GM23338 (cell line): ENCODE results near the gene ST3GAL2. TPM values are rescaled to one million over a fixed set of nuclear protein-coding genes. Genes with fewer than 3 reads are reported as not detected.
"Not testable (repeated sequence)": the region's sequence is repeated elsewhere in the genome, so short reads cannot be mapped to it uniquely, and the experiment has no call there.

Experiments
- ATAC-seq: fragments of 200-7000 bp; cut with Tn5 transposase; 3 replicates; pipeline ENCODE4 v1.9.1; 2020
- DNase-seq: peaks from one replicate; pipeline ENCODE4 v3.0.0-alpha.2; 2015; ENCODE audit warnings: low spot score
- H2AFZ ChIP-seq: fragments of 200-600 bp; sonication (generic); 2 replicates; pipeline ENCODE4 v1.8.0; 2016; ENCODE audit warnings: antibody characterized with exemption, mild to moderate bottlenecking, moderate library complexity
- H3F3A ChIP-seq: fragments of 200-600 bp; sonication (generic); replicated peaks from 2 replicates; pipeline ENCODE4 v1.8.0; 2017; ENCODE audit warnings: antibody characterized with exemption, mixed run types, low read depth
- H3K27ac ChIP-seq: fragments of 200-600 bp; sonication (generic); 2 replicates; pipeline ENCODE4 v1.6.1; 2016; ENCODE audit warnings: low read depth
- H3K27me3 ChIP-seq: fragments of 200-600 bp; sonication (generic); 2 replicates; pipeline ENCODE4 v1.8.0; 2016; ENCODE audit warnings: mild to moderate bottlenecking, mixed run types, moderate library complexity; ENCODE audit not compliant: insufficient read depth
- H3K36me3 ChIP-seq: fragments of 200-600 bp; sonication (generic); 2 replicates; pipeline ENCODE4 v1.8.0; 2016; ENCODE audit warnings: mild to moderate bottlenecking; ENCODE audit not compliant: insufficient read depth
- H3K4me1 ChIP-seq: fragments of 200-600 bp; sonication (generic); 2 replicates; pipeline ENCODE4 v1.8.0; 2016; ENCODE audit warnings: mild to moderate bottlenecking, moderate library complexity; ENCODE audit not compliant: insufficient read depth
- H3K4me2 ChIP-seq: fragments of 200-600 bp; sonication (generic); 2 replicates; pipeline ENCODE4 v1.7.1; 2017; ENCODE audit warnings: mixed run types
- H3K4me3 ChIP-seq: fragments of 200-600 bp; sonication (generic); 2 replicates; pipeline ENCODE4 v1.6.1; 2016; ENCODE audit warnings: mixed run types
- H3K79me2 ChIP-seq: fragments of 200-600 bp; sonication (generic); replicated peaks from 2 replicates; pipeline ENCODE4 v1.8.0; 2017; ENCODE audit warnings: mild to moderate bottlenecking; ENCODE audit not compliant: insufficient read depth
- H3K9me2 ChIP-seq: fragments of 200-600 bp; sonication (generic); 2 replicates; pipeline ENCODE4 v1.8.0; 2017; ENCODE audit not compliant: insufficient read depth
- H4K20me1 ChIP-seq: fragments of 200-600 bp; sonication (generic); replicated peaks from 2 replicates; pipeline ENCODE4 v1.8.0; 2017; ENCODE audit warnings: mild to moderate bottlenecking; ENCODE audit not compliant: insufficient read depth
- H3K27ac Mint-ChIP-seq: 2 replicates; pipeline ENCODE4 v1.8.0; 2020; ENCODE audit warnings: inconsistent platforms, mild to moderate bottlenecking, moderate library complexity, mixed read lengths
- H3K27me3 Mint-ChIP-seq: 3 replicates; pipeline ENCODE4 v1.8.0; 2022; ENCODE audit warnings: low read depth, mild to moderate bottlenecking, moderate library complexity, mixed read lengths, inconsistent platforms; ENCODE audit not compliant: insufficient read depth, poor library complexity
- H3K36me3 Mint-ChIP-seq: 3 replicates; pipeline ENCODE4 v1.8.0; 2021; ENCODE audit warnings: low read depth, mild to moderate bottlenecking, inconsistent platforms, moderate library complexity, mixed read lengths
- H3K4me1 Mint-ChIP-seq: 3 replicates; pipeline ENCODE4 v1.8.0; 2020; ENCODE audit warnings: mild to moderate bottlenecking, inconsistent platforms, mixed read lengths
- H3K4me3 Mint-ChIP-seq: 3 replicates; pipeline ENCODE4 v1.8.0; 2021; ENCODE audit warnings: moderate library complexity, mild to moderate bottlenecking, inconsistent platforms, mixed read lengths
- H3K9me3 Mint-ChIP-seq: 3 replicates; pipeline ENCODE4 v1.8.0; 2020; ENCODE audit warnings: moderate library complexity, mild to moderate bottlenecking, inconsistent platforms, mixed read lengths
- NANOG ChIP-seq: IDR thresholded peaks from 2 replicates; pipeline ENCODE4 v1.6.1; 2016; ENCODE audit warnings: antibody characterized with exemption, borderline replicate concordance
- ZNF462 ChIP-seq: fragments of 250-450 bp; sonication (Bioruptor Pico); IDR thresholded peaks from 2 replicates; pipeline ENCODE4 v1.5.0; 2020; ENCODE audit warnings: mild to moderate bottlenecking, moderate library complexity
- polyA plus RNA-seq: library from polyadenylated mRNA; unstranded; fragments of >200 nt; fragmentation: Nextera tagmentation; extraction: Ambion mirVana; gene quantifications from 2 replicates; pipeline ENCODE4 v1.2.1, GENCODE V29; 2016
- total RNA-seq: library from RNA; depleted of rRNA; stranded (reverse); fragments of >200 nt; shearing (Covaris generic); gene quantifications from 2 replicates; pipeline ENCODE4 v1.2.3, GENCODE V29; 2014

Gene ST3GAL2
- total and polyA plus RNA-seq, 2 experiments from 2014 or later: 12.3 to 39.8 TPM

GRCh38 chr16:70453117-70453891 lies 14.4 kb upstream of the ST3GAL2 start (continued):
- TF ChIP-seq ZNF462 (CRISPR knock-in tag): no peak
- TF ChIP-seq NANOG: no peak

- H3K9me2 ChIP-seq, H3K27me3 ChIP-seq, H3K4me3 ChIP-seq, ATAC-seq, H3K4me2 ChIP-seq, H3K27ac Mint-ChIP-seq, H4K20me1 ChIP-seq, H3F3A ChIP-seq, H3K36me3 ChIP-seq, H3K27ac ChIP-seq, H3K9me3 Mint-ChIP-seq, H3K79me2 ChIP-seq, H3K36me3 Mint-ChIP-seq, H3K27me3 Mint-ChIP-seq, H2AFZ ChIP-seq, DNase-seq, H3K4me1 Mint-ChIP-seq, H3K4me3 Mint-ChIP-seq: not testable (repeated sequence)
- peaks cover 16% of the 10 kb centered on the region for H3K4me1 ChIP-seq
Measured at GRCh38 chr16:70451004-70451340, 12.1 kb upstream of the ST3GAL2 start.

- H4K20me1 ChIP-seq, H3K79me2 ChIP-seq, H3K27ac ChIP-seq, H3F3A ChIP-seq, H3K9me3 Mint-ChIP-seq, H3K4me2 ChIP-seq, ATAC-seq, H3K27me3 Mint-ChIP-seq, H3K9me2 ChIP-seq, DNase-seq, H3K4me3 Mint-ChIP-seq, H3K36me3 Mint-ChIP-seq, H3K27ac Mint-ChIP-seq, H3K4me3 ChIP-seq, H3K36me3 ChIP-seq, H3K4me1 Mint-ChIP-seq, H3K27me3 ChIP-seq: not testable (repeated sequence)
- Histone ChIP-seq H2AFZ (peak overlapping the region; percentile 38; the same call in 1 of the 2 replicates), H3K4me1 (peaks cover 14% of the 10 kb centered on the region)
Measured at GRCh38 chr16:70450142-70451003, 11.5 kb upstream of the ST3GAL2 start.
